Mammary epithelial cell (primary cell): ENCODE results near the gene CACNA1E.

Experiments used
- EZH2 ChIP-seq: IDR thresholded peaks from 2 replicates; pipeline ENCODE4 v1.6.1; 2012; ENCODE audit warnings: low read length, inconsistent platforms, borderline replicate concordance
- TF ChIP-seq, protein P1 (sequence below), 2 donors: IDR thresholded peaks in 1 of 2; conservative IDR thresholded peaks in 1 of 2; 2 replicates each; pipeline ENCODE4 v1.5.1; 2011 to 2012; ENCODE audit warnings: inconsistent platforms in 2 of 2, low read length in 2 of 2, mild to moderate bottlenecking in 2 of 2, control low read depth in 1 of 2, low read depth in 1 of 2; ENCODE audit not compliant: insufficient read depth in 1 of 2; ENCODE audit errors: extremely low read depth in 1 of 2

GRCh38 chr1:181554465-181554864 lies 71.1 kb downstream of the CACNA1E start:
- TF ChIP-seq EZH2, result no peak
- TF ChIP-seq, protein P1, sequence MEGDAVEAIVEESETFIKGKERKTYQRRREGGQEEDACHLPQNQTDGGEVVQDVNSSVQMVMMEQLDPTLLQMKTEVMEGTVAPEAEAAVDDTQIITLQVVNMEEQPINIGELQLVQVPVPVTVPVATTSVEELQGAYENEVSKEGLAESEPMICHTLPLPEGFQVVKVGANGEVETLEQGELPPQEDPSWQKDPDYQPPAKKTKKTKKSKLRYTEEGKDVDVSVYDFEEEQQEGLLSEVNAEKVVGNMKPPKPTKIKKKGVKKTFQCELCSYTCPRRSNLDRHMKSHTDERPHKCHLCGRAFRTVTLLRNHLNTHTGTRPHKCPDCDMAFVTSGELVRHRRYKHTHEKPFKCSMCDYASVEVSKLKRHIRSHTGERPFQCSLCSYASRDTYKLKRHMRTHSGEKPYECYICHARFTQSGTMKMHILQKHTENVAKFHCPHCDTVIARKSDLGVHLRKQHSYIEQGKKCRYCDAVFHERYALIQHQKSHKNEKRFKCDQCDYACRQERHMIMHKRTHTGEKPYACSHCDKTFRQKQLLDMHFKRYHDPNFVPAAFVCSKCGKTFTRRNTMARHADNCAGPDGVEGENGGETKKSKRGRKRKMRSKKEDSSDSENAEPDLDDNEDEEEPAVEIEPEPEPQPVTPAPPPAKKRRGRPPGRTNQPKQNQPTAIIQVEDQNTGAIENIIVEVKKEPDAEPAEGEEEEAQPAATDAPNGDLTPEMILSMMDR (conservative IDR thresholded peaks at IDR 0.05 in 1 of 2, IDR thresholded peaks at IDR 0.05 in 1 of 2; ENCODE audit: extremely low read depth in 1 of 2, insufficient read depth in 1 of 2, low read depth in 1 of 2, low read length in 2 of 2), result no peak
